ENCODE results near the gene PARP4.
"Not testable (repeated sequence)": the region's sequence is repeated elsewhere in the genome, so short reads cannot be mapped to it uniquely, and the experiment has no call there.

The PARP4 gene

GRCh38 chr13:24506698-24507335 is 5.8 kb downstream of the PARP4 start:
- H4K20me1 ChIP-seq (ENCODE audit: insufficient read depth, low read length): no peaks in the 10 kb centered on the region
- no peak overlapping the region for H3K4me2 ChIP-seq (ENCODE audit: low read length)
- H3K9me3 ChIP-seq (ENCODE audit: low read length): no peaks in the 10 kb centered on the region
- no peaks in the 10 kb centered on the region for H3K9me2 ChIP-seq (ENCODE audit: low read depth, low read length)
- peaks cover 13% of the 10 kb centered on the region for H3K4me1 ChIP-seq (ENCODE audit: insufficient read depth, low read length, severe bottlenecking)
- no peak overlapping the region for H3K4me3 ChIP-seq (ENCODE audit: low read depth, low read length, poor library complexity, severe bottlenecking)
- no peaks in the 10 kb centered on the region for H3K27me3 ChIP-seq (ENCODE audit: insufficient read depth, low read length)
- H3K79me2 ChIP-seq (ENCODE audit: insufficient read depth, low read length): peaks cover 45% of the 10 kb centered on the region
- no peak overlapping the region for H3K27ac ChIP-seq (ENCODE audit: low read depth, low read length, poor library complexity, severe bottlenecking)
- H3F3A ChIP-seq (ENCODE audit: insufficient read depth, low read length): no peaks in the 10 kb centered on the region
- TF ChIP-seq EZH2 (IDR thresholded peaks at IDR 0.05; ENCODE audit: borderline replicate concordance, low read length) (no peak), CTCF (IDR thresholded peaks at IDR 0.05; ENCODE audit: low read length) (no peak)
- no peak overlapping the region for H3K9ac ChIP-seq (ENCODE audit: low read length)
- peaks cover 47% of the 10 kb centered on the region for H3K36me3 ChIP-seq (ENCODE audit: insufficient read depth, low read length)
- H2AFZ ChIP-seq (ENCODE audit: low read length): no peak overlapping the region

- not testable (repeated sequence) for H3F3A ChIP-seq (ENCODE audit: insufficient read depth, low read length); H3K27me3 ChIP-seq (ENCODE audit: insufficient read depth, low read length); H3K4me1 ChIP-seq (ENCODE audit: insufficient read depth, low read length, severe bottlenecking); H3K9me3 ChIP-seq (ENCODE audit: low read length); H4K20me1 ChIP-seq (ENCODE audit: insufficient read depth, low read length); H2AFZ ChIP-seq (ENCODE audit: low read length); H3K4me2 ChIP-seq (ENCODE audit: low read length); H3K4me3 ChIP-seq (ENCODE audit: low read depth, low read length, poor library complexity, severe bottlenecking); H3K9ac ChIP-seq (ENCODE audit: low read length); H3K27ac ChIP-seq (ENCODE audit: low read depth, low read length, poor library complexity, severe bottlenecking); H3K9me2 ChIP-seq (ENCODE audit: low read depth, low read length)
- Histone ChIP-seq H3K36me3 (ENCODE audit: insufficient read depth, low read length) (peaks cover 53% of the 10 kb centered on the region), H3K79me2 (ENCODE audit: insufficient read depth, low read length) (peaks cover 39% of the 10 kb centered on the region)
Measured at GRCh38 chr13:24506283-24506682, 6.3 kb downstream of the PARP4 start.

- H4K20me1 ChIP-seq (ENCODE audit: insufficient read depth, low read length): no peaks in the 10 kb centered on the region
- no peaks in the 10 kb centered on the region for H3K9me3 ChIP-seq (ENCODE audit: low read length)
- H3F3A ChIP-seq (ENCODE audit: insufficient read depth, low read length): no peaks in the 10 kb centered on the region
- no peak for TF ChIP-seq EZH2 (IDR thresholded peaks at IDR 0.05; ENCODE audit: borderline replicate concordance, low read length)
- TF ChIP-seq CTCF (IDR thresholded peaks at IDR 0.05; ENCODE audit: low read length): no peak
- H2AFZ ChIP-seq (ENCODE audit: low read length): no peak overlapping the region
- H3K27me3 ChIP-seq (ENCODE audit: insufficient read depth, low read length): no peaks in the 10 kb centered on the region
- no peak overlapping the region for H3K4me3 ChIP-seq (ENCODE audit: low read depth, low read length, poor library complexity, severe bottlenecking)
- no peak overlapping the region for H3K27ac ChIP-seq (ENCODE audit: low read depth, low read length, poor library complexity, severe bottlenecking)
- H3K9ac ChIP-seq (ENCODE audit: low read length): no peak overlapping the region
- H3K36me3 ChIP-seq (ENCODE audit: insufficient read depth, low read length): peaks cover 58% of the 10 kb centered on the region
- no peaks in the 10 kb centered on the region for H3K9me2 ChIP-seq (ENCODE audit: low read depth, low read length)
- H3K4me2 ChIP-seq (ENCODE audit: low read length): no peak overlapping the region
- H3K79me2 ChIP-seq (ENCODE audit: insufficient read depth, low read length): peaks cover 34% of the 10 kb centered on the region
- peaks cover 4% of the 10 kb centered on the region for H3K4me1 ChIP-seq (ENCODE audit: insufficient read depth, low read length, severe bottlenecking)
Measured at GRCh38 chr13:24505756-24506155, 6.8 kb downstream of the PARP4 start.

- no peak overlapping the region for H3K27ac ChIP-seq (ENCODE audit: low read depth, low read length, poor library complexity, severe bottlenecking)
- H3F3A ChIP-seq (ENCODE audit: insufficient read depth, low read length): no peaks in the 10 kb centered on the region
- H3K4me1 ChIP-seq (ENCODE audit: insufficient read depth, low read length, severe bottlenecking): no peaks in the 10 kb centered on the region
- no peaks in the 10 kb centered on the region for H3K9me2 ChIP-seq (ENCODE audit: low read depth, low read length)
- H3K79me2 ChIP-seq (ENCODE audit: insufficient read depth, low read length): peaks cover 29% of the 10 kb centered on the region
- no peaks in the 10 kb centered on the region for H3K27me3 ChIP-seq (ENCODE audit: insufficient read depth, low read length)
- no peaks in the 10 kb centered on the region for H3K9me3 ChIP-seq (ENCODE audit: low read length)
- no peak overlapping the region for H2AFZ ChIP-seq (ENCODE audit: low read length)
- H3K9ac ChIP-seq (ENCODE audit: low read length): no peak overlapping the region
- H4K20me1 ChIP-seq (ENCODE audit: insufficient read depth, low read length): no peaks in the 10 kb centered on the region
- no peak overlapping the region for H3K4me3 ChIP-seq (ENCODE audit: low read depth, low read length, poor library complexity, severe bottlenecking)
- H3K36me3 ChIP-seq (ENCODE audit: insufficient read depth, low read length): peaks cover 61% of the 10 kb centered on the region
- H3K4me2 ChIP-seq (ENCODE audit: low read length): no peak overlapping the region
- TF ChIP-seq CTCF (IDR thresholded peaks at IDR 0.05; ENCODE audit: low read length) (no peak), EZH2 (IDR thresholded peaks at IDR 0.05; ENCODE audit: borderline replicate concordance, low read length) (no peak)
Measured at GRCh38 chr13:24505256-24505655, 7.3 kb downstream of the PARP4 start.

Data from OCI-LY1 (cell line).